ENCODE measurements around the gene CHN1.

GRCh38 chr2:174977364-174977763, 27.8 kb downstream of the CHN1 start:
- TF ChIP-seq, protein P1, sequence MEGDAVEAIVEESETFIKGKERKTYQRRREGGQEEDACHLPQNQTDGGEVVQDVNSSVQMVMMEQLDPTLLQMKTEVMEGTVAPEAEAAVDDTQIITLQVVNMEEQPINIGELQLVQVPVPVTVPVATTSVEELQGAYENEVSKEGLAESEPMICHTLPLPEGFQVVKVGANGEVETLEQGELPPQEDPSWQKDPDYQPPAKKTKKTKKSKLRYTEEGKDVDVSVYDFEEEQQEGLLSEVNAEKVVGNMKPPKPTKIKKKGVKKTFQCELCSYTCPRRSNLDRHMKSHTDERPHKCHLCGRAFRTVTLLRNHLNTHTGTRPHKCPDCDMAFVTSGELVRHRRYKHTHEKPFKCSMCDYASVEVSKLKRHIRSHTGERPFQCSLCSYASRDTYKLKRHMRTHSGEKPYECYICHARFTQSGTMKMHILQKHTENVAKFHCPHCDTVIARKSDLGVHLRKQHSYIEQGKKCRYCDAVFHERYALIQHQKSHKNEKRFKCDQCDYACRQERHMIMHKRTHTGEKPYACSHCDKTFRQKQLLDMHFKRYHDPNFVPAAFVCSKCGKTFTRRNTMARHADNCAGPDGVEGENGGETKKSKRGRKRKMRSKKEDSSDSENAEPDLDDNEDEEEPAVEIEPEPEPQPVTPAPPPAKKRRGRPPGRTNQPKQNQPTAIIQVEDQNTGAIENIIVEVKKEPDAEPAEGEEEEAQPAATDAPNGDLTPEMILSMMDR (IDR thresholded peaks at IDR 0.05), result no peak
- TF ChIP-seq ZFX (IDR thresholded peaks at IDR 0.05; ENCODE audit: borderline replicate concordance), result no peak

All from 22Rv1 (cell line).